Sigmoid colon (tissue), 7 donors: ENCODE measurements around the gene GUCY2C. TPM values are rescaled to one million over a fixed set of nuclear protein-coding genes. Genes with fewer than 3 reads are reported as not detected.

Experiments used
- DNase-seq: peaks from one replicate; pipeline ENCODE4 v3.0.0-alpha.2; 2019
- H3K27ac ChIP-seq, 4 donors: fragments of 200-600 bp; sonication (generic); one replicate each; pipeline ENCODE4 v1.5.1; 2016 to 2019; ENCODE audit warnings: mild to moderate bottlenecking in 1 of 4
- H3K27me3 ChIP-seq, 3 donors: fragments of 200-600 bp; sonication (generic); one replicate each; pipeline ENCODE4 v1.5.1; 2019; ENCODE audit warnings: mild to moderate bottlenecking in 1 of 3
- H3K36me3 ChIP-seq, 4 donors: fragments of 200-600 bp; sonication (generic); one replicate each; pipeline ENCODE4 v1.5.1; 2016 to 2019
- H3K4me1 ChIP-seq, 4 donors: fragments of 200-600 bp; sonication (generic); one replicate each; pipeline ENCODE4 v1.5.1; 2017 to 2019
- H3K4me3 ChIP-seq, 4 donors: fragments of 200-600 bp; sonication (generic); one replicate each; pipeline ENCODE4 v1.5.1; 2017 to 2019; ENCODE audit warnings: mild to moderate bottlenecking in 2 of 4, moderate library complexity in 1 of 4
- H3K9me3 ChIP-seq, 4 donors: fragments of 200-600 bp in 3 of 4; sonication (generic) in 3 of 4; one replicate each; pipeline versions ENCODE4 v1.5.1 to v1.6.1; 2013 to 2019
- CTCF ChIP-seq, 4 experiments: fragments of 450-650 bp in 3 of 4; fragments of 200-600 bp in 1 of 4; IDR thresholded peaks; one replicate each; pipeline ENCODE4 v1.5.1; 2016 to 2019; ENCODE audit warnings: antibody characterized with exemption in 4 of 4, mild to moderate bottlenecking in 3 of 4, moderate library complexity in 2 of 4
- EP300 ChIP-seq, 4 donors: sonication (generic); formaldehyde crosslinking; IDR thresholded peaks; one replicate each; pipeline ENCODE4 v1.6.1; 2017; ENCODE audit warnings: antibody characterized with exemption in 4 of 4
- POLR2A ChIP-seq, 2 donors: fragments of 450-650 bp; IDR thresholded peaks; one replicate each; pipeline ENCODE4 v1.6.1; 2016; ENCODE audit warnings: antibody characterized with exemption in 2 of 2, mild to moderate bottlenecking in 2 of 2, moderate library complexity in 2 of 2
- POLR2AphosphoS5 ChIP-seq, 4 donors: sonication (generic); formaldehyde crosslinking; IDR thresholded peaks; one replicate each; pipeline ENCODE4 v1.6.1; 2017; ENCODE audit warnings: antibody characterized with exemption in 4 of 4
- WGBS, 2 donors: extraction: QIAGEN DNeasy Blood & Tissue Kit; methylation state at CpG; one replicate each; pipeline ENCODE4 v1.1.7; 2013; 5-methylcytosine and 5-hydroxymethylcytosine counted together
- intact Hi-C: fragments of 100-400 bp; cut with DNase I; formaldehyde crosslinking; loops from one replicate; pipeline ENCODE4 v1.15.1; 2023
- polyA plus RNA-seq, 3 donors: library from polyadenylated mRNA; stranded (reverse); fragments of 200-250 nt; gene quantifications; one replicate each; pipeline ENCODE4 v1.2.3, GENCODE V29; 2013
- total RNA-seq, 4 donors: library from RNA; depleted of rRNA; stranded (reverse); fragments of >200 nt; gene quantifications; one replicate each; pipeline ENCODE4 v1.1.0, GENCODE V29; 2016
- donor health status: healthy with polysubstance abuse.
- donor health status: Bipolar disorder and iron deficiency.
- donor health status: healthy.

GUCY2C gene
- total and polyA plus RNA-seq, 7 donors = 0.55 to 26.9 (median 8.7) TPM; not detected in 3

- Histone ChIP-seq H3K27ac (no peak overlapping the region), H3K36me3 (no peaks in the 10 kb centered on the region), H3K4me1 (peaks cover 0 to 16% (median 10%) of the 10 kb centered on the region in 4 donors), H3K9me3 (no peaks in the 10 kb centered on the region), H3K27me3 (no peaks in the 10 kb centered on the region), H3K4me3 (no peak overlapping the region)
- DNase-seq = no peak
- TF ChIP-seq EP300 (IDR thresholded peaks at IDR 0.05) (no peak), CTCF (IDR thresholded peaks at IDR 0.05) (no peak), POLR2AphosphoS5 (IDR thresholded peaks at IDR 0.05) (no peak), POLR2A (IDR thresholded peaks at IDR 0.05) (no peak)
- intact Hi-C loops = no loop called here
- 91 to 93% methylated on average over 2 of the region's 2 CpGs for WGBS, 2 donors
Measured at GRCh38 chr12:14699923-14700322, 3.5 kb upstream of the GUCY2C start.

GRCh38 chr12:14698555-14698954, 2.2 kb upstream of the GUCY2C start:
- Histone ChIP-seq H3K4me1 (peaks cover 0 to 16% (median 10%) of the 10 kb centered on the region in 4 donors), H3K4me3 (no peak overlapping the region), H3K27me3 (no peaks in the 10 kb centered on the region), H3K36me3 (no peaks in the 10 kb centered on the region), H3K9me3 (no peaks in the 10 kb centered on the region), H3K27ac (no peak overlapping the region)
- intact Hi-C loops = no loop called here
- no peak for DNase-seq
- TF ChIP-seq POLR2AphosphoS5 (IDR thresholded peaks at IDR 0.05) (no peak), POLR2A (IDR thresholded peaks at IDR 0.05) (no peak), CTCF (IDR thresholded peaks at IDR 0.05) (no peak), EP300 (IDR thresholded peaks at IDR 0.05) (no peak)

DNA sequence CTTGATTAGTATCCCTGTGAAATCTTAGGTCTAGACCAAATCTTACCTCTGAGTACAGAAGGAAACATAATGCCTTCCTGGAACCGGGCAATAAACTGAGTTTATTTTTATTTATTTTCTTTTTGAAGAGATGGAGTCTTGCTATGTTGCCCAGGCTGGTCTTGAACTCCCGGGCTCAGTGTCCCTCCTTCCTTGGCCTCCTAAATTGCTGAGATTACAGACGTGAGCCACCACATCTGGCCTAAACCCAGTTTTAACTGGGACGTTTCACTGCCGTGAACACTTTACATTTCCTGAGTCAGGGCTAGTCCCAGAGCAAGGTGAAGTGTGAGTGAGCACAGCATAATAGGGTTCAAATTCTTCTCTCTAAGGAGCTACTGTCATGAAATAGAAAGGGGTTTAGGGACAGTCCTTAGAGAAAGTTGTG, 671 bp downstream of the GUCY2C start:
- Histone ChIP-seq H3K4me1 (peaks cover 0 to 2% (median 0%) of the 10 kb centered on the region in 4 donors), H3K4me3 (no peak overlapping the region), H3K27ac (no peak overlapping the region), H3K9me3 (no peaks in the 10 kb centered on the region), H3K27me3 (no peaks in the 10 kb centered on the region), H3K36me3 (no peaks in the 10 kb centered on the region)
- 16 to 58% methylated on average over 5 of the region's 5 CpGs for WGBS, 2 donors
- DNase-seq = no peak
- no peak for TF ChIP-seq EP300 (IDR thresholded peaks at IDR 0.05)
- no peak for TF ChIP-seq POLR2A (IDR thresholded peaks at IDR 0.05)
- no peak for TF ChIP-seq POLR2AphosphoS5 (IDR thresholded peaks at IDR 0.05)
- TF ChIP-seq CTCF (IDR thresholded peaks at IDR 0.05) = no peak
- intact Hi-C loops = no loop called here

- TF ChIP-seq CTCF (IDR thresholded peaks at IDR 0.05) (no peak), EP300 (IDR thresholded peaks at IDR 0.05) (no peak), POLR2AphosphoS5 (IDR thresholded peaks at IDR 0.05) (no peak), POLR2A (IDR thresholded peaks at IDR 0.05) (no peak)
- WGBS, 2 donors = 15 to 51% methylated on average over 3 of the region's 3 CpGs
- intact Hi-C loops = no loop called here
- Histone ChIP-seq H3K9me3 (no peaks in the 10 kb centered on the region), H3K27ac (no peak overlapping the region), H3K27me3 (no peaks in the 10 kb centered on the region), H3K4me1 (no peaks in the 10 kb centered on the region), H3K4me3 (no peak overlapping the region), H3K36me3 (no peaks in the 10 kb centered on the region)
- DNase-seq = no peak
Measured at GRCh38 chr12:14694970-14695369, 1.4 kb downstream of the GUCY2C start.

GRCh38 chr12:14694145-14694714, 2.2 kb downstream of the GUCY2C start:
- intact Hi-C loops = no loop called here
- WGBS, 2 donors = 20 to 74% methylated on average over 3 of the region's 3 CpGs
- Histone ChIP-seq H3K36me3 (no peaks in the 10 kb centered on the region), H3K4me1 (no peaks in the 10 kb centered on the region), H3K27me3 (no peaks in the 10 kb centered on the region), H3K4me3 (no peak overlapping the region), H3K9me3 (no peaks in the 10 kb centered on the region), H3K27ac (no peak overlapping the region)
- no peak for DNase-seq
- TF ChIP-seq POLR2AphosphoS5 (IDR thresholded peaks at IDR 0.05) (no peak), CTCF (IDR thresholded peaks at IDR 0.05) (no peak), EP300 (IDR thresholded peaks at IDR 0.05) (no peak), POLR2A (IDR thresholded peaks at IDR 0.05) (no peak)
